PC-9 (cell line): Measurements from ENCODE around the gene NT5C2.

Source experiments
- EZH2 ChIP-seq: fragments of 200-600 bp; sonication (generic); IDR thresholded peaks from 2 replicates; pipeline ENCODE4 v1.8.0; 2017; ENCODE audit warnings: antibody characterized with exemption, low read depth
- TF ChIP-seq, protein P1 (sequence below): fragments of 200-600 bp; sonication (generic); conservative IDR thresholded peaks from 2 replicates; pipeline ENCODE4 v1.6.1; 2017; ENCODE audit warnings: mixed run types, antibody characterized with exemption, mild to moderate bottlenecking, moderate library complexity

- TF ChIP-seq, protein P1, sequence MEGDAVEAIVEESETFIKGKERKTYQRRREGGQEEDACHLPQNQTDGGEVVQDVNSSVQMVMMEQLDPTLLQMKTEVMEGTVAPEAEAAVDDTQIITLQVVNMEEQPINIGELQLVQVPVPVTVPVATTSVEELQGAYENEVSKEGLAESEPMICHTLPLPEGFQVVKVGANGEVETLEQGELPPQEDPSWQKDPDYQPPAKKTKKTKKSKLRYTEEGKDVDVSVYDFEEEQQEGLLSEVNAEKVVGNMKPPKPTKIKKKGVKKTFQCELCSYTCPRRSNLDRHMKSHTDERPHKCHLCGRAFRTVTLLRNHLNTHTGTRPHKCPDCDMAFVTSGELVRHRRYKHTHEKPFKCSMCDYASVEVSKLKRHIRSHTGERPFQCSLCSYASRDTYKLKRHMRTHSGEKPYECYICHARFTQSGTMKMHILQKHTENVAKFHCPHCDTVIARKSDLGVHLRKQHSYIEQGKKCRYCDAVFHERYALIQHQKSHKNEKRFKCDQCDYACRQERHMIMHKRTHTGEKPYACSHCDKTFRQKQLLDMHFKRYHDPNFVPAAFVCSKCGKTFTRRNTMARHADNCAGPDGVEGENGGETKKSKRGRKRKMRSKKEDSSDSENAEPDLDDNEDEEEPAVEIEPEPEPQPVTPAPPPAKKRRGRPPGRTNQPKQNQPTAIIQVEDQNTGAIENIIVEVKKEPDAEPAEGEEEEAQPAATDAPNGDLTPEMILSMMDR: no peak
- TF ChIP-seq EZH2: no peak
These were observed 17.3 kb downstream of the NT5C2 start for GRCh38 chr10:103175580-103176285.
